ENCODE measurements around the gene MAGEA4. TPM values are rescaled to one million over a fixed set of nuclear protein-coding genes. Genes with fewer than 3 reads are reported as not detected.

Gene MAGEA4
- not detected for polyA plus RNA-seq (2013, experiment 1 of 2)
- not detected for polyA plus RNA-seq (2013, experiment 2 of 2)

DNA sequence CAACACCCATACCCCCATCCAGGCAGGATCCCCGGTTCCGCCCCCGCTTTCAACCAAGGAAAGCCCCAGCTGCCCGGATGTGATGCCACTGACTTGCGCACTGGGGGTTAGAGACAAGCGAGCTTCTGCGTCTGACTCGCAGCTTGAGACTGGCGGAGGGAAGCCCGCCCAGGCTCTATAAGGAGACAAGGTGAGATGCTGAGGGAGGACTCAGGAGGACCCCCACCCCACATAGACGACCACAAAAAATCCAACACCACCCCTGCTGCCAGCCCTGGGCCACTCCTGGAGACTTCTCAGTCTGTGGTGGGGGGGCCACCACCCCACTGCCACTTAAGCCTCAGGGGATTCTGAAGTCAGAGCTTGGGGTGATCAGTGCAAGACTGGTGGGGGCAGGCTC lies at the start of gene MAGEA4:
Gene MAGEA4 (plus strand): TSS at position 110 of the 400 bp plus-strand sequence. CDS start 10,776 bp downstream, outside the sequence.
- no peak within 1 kb of the TSS for H3K4ac ChIP-seq (ENCODE audit: low read depth in 1 of 2, low read length in 2 of 2)
- no peaks in the 10 kb centered on the region for H3K27me3 ChIP-seq (ENCODE audit: control insufficient read depth in 1 of 2, insufficient read depth in 1 of 2, low read length in 2 of 2)
- H3K23ac ChIP-seq (ENCODE audit: low read length in 2 of 2), result no peak within 1 kb of the TSS
- H3K27ac ChIP-seq (ENCODE audit: low read length, poor library complexity, severe bottlenecking), result no peak within 1 kb of the TSS
- no peak within 1 kb of the TSS for H3K14ac ChIP-seq (ENCODE audit: low read length in 2 of 2)
- H3K4me3 ChIP-seq (ENCODE audit: insufficient read depth in 1 of 2, low read depth in 1 of 2, low read length in 2 of 2), result no peak within 1 kb of the TSS
- H3K79me1 ChIP-seq (replicated peaks; ENCODE audit: low read length, poor library complexity, severe bottlenecking), result no peaks in the 10 kb centered on the region
- H2BK120ac ChIP-seq (ENCODE audit: low read depth, low read length), result no peak within 1 kb of the TSS
- no peak within 1 kb of the TSS for H2BK15ac ChIP-seq (ENCODE audit: low read depth, poor library complexity, severe bottlenecking)
- no peak within 1 kb of the TSS for H3K9ac ChIP-seq (ENCODE audit: low read length)
- H2BK5ac ChIP-seq (ENCODE audit: low read depth, low read length, poor library complexity, severe bottlenecking), result no peak within 1 kb of the TSS
- no peak within 1 kb of the TSS for H2BK12ac ChIP-seq (ENCODE audit: low read length in 2 of 2)
- no peaks in the 10 kb centered on the region for H3K4me1 ChIP-seq (ENCODE audit: control insufficient read depth, insufficient read depth, low read depth, low read length)
- DNase-seq, result no peak
- no peak within 1 kb of the TSS for H3K4me2 ChIP-seq (ENCODE audit: low read length, poor library complexity, severe bottlenecking)
- H4K91ac ChIP-seq (ENCODE audit: low read length), result no peak within 1 kb of the TSS
- H4K8ac ChIP-seq (ENCODE audit: low read length), result no peak within 1 kb of the TSS
- H3K36me3 ChIP-seq (ENCODE audit: control insufficient read depth in 1 of 2, insufficient read depth in 2 of 2, low read depth in 1 of 2, low read length in 2 of 2), result no peaks in the 10 kb centered on the region
- no peak within 1 kb of the TSS for H2AFZ ChIP-seq (ENCODE audit: low read depth, low read length)
- no peaks in the 10 kb centered on the region for H3K9me3 ChIP-seq (ENCODE audit: control insufficient read depth, low read length)
- H3K18ac ChIP-seq (ENCODE audit: low read depth in 1 of 2, low read length in 2 of 2), result no peak within 1 kb of the TSS
- H2AK5ac ChIP-seq (ENCODE audit: low read length, severe bottlenecking), result no peak within 1 kb of the TSS
- 96% methylated on average over 5 of the region's 11 CpGs for WGBS

DNA sequence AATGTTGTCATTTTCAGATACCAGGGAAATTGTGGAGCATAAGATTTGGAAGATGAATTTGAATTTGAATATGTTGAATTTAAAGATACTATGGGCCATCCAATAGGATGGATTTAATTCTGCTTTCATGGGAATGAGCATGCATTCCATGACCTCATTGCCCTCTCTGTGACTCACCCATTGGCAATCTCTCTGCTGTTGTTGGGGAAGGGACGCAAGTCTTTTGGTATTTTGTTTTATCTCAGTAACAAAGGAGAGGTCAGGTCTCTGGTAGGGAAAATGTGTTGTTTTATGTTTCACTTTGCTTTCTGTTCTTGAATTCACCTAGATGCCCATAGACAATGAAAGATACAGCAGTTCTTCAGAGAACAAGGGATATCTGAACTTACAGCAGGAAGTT lies 42.1 kb upstream of the MAGEA4 start:
- H2AFZ ChIP-seq (ENCODE audit: low read depth, low read length), result no peak overlapping the region
- peak; percentile 5 for DNase-seq
- H3K36me3 ChIP-seq (ENCODE audit: control insufficient read depth in 1 of 2, insufficient read depth in 2 of 2, low read depth in 1 of 2, low read length in 2 of 2), result no peaks in the 10 kb centered on the region
- H3K14ac ChIP-seq (ENCODE audit: low read length in 2 of 2), result no peak overlapping the region
- WGBS, result 60% methylated on average over 1 of the region's 1 CpG
- H3K27me3 ChIP-seq (ENCODE audit: control insufficient read depth in 1 of 2, insufficient read depth in 1 of 2, low read length in 2 of 2), result peaks cover 0 to 10% of the 10 kb centered on the region in 2 experiments
- no peak overlapping the region for H2BK120ac ChIP-seq (ENCODE audit: low read depth, low read length)
- H2AK5ac ChIP-seq (ENCODE audit: low read length, severe bottlenecking), result no peak overlapping the region
- no peak overlapping the region for H4K91ac ChIP-seq (ENCODE audit: low read length)
- peaks cover 2% of the 10 kb centered on the region for H3K4me1 ChIP-seq (ENCODE audit: control insufficient read depth, insufficient read depth, low read depth, low read length)
- no peak overlapping the region for H3K4me2 ChIP-seq (ENCODE audit: low read length, poor library complexity, severe bottlenecking)
- peaks cover 23% of the 10 kb centered on the region for H3K9me3 ChIP-seq (ENCODE audit: control insufficient read depth, low read length)
- H4K8ac ChIP-seq (ENCODE audit: low read length), result no peak overlapping the region
- H2BK15ac ChIP-seq (ENCODE audit: low read depth, poor library complexity, severe bottlenecking), result no peak overlapping the region
- H3K18ac ChIP-seq (ENCODE audit: low read depth in 1 of 2, low read length in 2 of 2), result no peak overlapping the region
- H2BK5ac ChIP-seq (ENCODE audit: low read depth, low read length, poor library complexity, severe bottlenecking), result peak overlapping the region; percentile 89
- no peak overlapping the region for H3K23ac ChIP-seq (ENCODE audit: low read length in 2 of 2)
- no peak overlapping the region for H3K4ac ChIP-seq (ENCODE audit: low read depth in 1 of 2, low read length in 2 of 2)
- peak overlapping the region; percentile 63 for H3K9ac ChIP-seq (ENCODE audit: low read length)
- H3K27ac ChIP-seq (ENCODE audit: low read length, poor library complexity, severe bottlenecking), result peak overlapping the region; percentile 74
- no peak overlapping the region for H2BK12ac ChIP-seq (ENCODE audit: low read length in 2 of 2)
- H3K4me3 ChIP-seq (ENCODE audit: insufficient read depth in 1 of 2, low read depth in 1 of 2, low read length in 2 of 2), result peak overlapping the region in 1 of 2 experiments; percentile 57
- no peaks in the 10 kb centered on the region for H3K79me1 ChIP-seq (replicated peaks; ENCODE audit: low read length, poor library complexity, severe bottlenecking)

DNA sequence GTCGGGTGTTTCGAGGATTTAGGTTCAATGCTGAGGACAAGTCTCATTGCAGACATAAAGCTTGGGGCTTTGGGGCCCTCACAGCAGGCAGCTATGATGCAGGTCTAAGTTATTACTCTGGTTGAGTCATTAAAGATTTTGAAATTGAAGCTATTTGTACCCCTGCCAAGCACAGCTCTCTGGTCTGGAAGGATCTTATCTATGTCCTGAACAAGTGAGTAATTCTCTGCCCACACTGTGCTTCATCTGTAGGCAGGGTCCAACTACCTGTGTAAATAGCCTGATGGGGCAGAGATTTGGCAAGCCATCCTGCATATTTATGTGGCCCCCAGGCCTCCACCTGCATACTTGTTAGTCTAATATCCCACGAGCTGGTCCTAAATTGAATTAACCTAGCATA lies 41.4 kb upstream of the MAGEA4 start:
- Histone ChIP-seq H2BK12ac (ENCODE audit: low read length in 2 of 2) (no peak overlapping the region), H3K18ac (ENCODE audit: low read depth in 1 of 2, low read length in 2 of 2) (no peak overlapping the region), H4K8ac (ENCODE audit: low read length) (no peak overlapping the region), H4K91ac (ENCODE audit: low read length) (no peak overlapping the region), H3K27me3 (ENCODE audit: control insufficient read depth in 1 of 2, insufficient read depth in 1 of 2, low read length in 2 of 2) (peaks cover 0 to 16% of the 10 kb centered on the region in 2 experiments), H3K23ac (ENCODE audit: low read length in 2 of 2) (no peak overlapping the region), H3K4me3 (ENCODE audit: insufficient read depth in 1 of 2, low read depth in 1 of 2, low read length in 2 of 2) (peak overlapping the region in 1 of 2 experiments; percentile 57), H2BK5ac (ENCODE audit: low read depth, low read length, poor library complexity, severe bottlenecking) (no peak overlapping the region), H3K4ac (ENCODE audit: low read depth in 1 of 2, low read length in 2 of 2) (no peak overlapping the region), H3K4me2 (ENCODE audit: low read length, poor library complexity, severe bottlenecking) (no peak overlapping the region), H3K36me3 (ENCODE audit: control insufficient read depth in 1 of 2, insufficient read depth in 2 of 2, low read depth in 1 of 2, low read length in 2 of 2) (no peaks in the 10 kb centered on the region), H2BK15ac (ENCODE audit: low read depth, poor library complexity, severe bottlenecking) (no peak overlapping the region), H3K27ac (ENCODE audit: low read length, poor library complexity, severe bottlenecking) (peak overlapping the region; percentile 74), H3K79me1 (replicated peaks; ENCODE audit: low read length, poor library complexity, severe bottlenecking) (no peaks in the 10 kb centered on the region), H3K9ac (ENCODE audit: low read length) (peak overlapping the region; percentile 63), H3K9me3 (ENCODE audit: control insufficient read depth, low read length) (peaks cover 23% of the 10 kb centered on the region), H2AFZ (ENCODE audit: low read depth, low read length) (no peak overlapping the region), H3K4me1 (ENCODE audit: control insufficient read depth, insufficient read depth, low read depth, low read length) (peaks cover 2% of the 10 kb centered on the region), H2BK120ac (ENCODE audit: low read depth, low read length) (no peak overlapping the region), H2AK5ac (ENCODE audit: low read length, severe bottlenecking) (no peak overlapping the region), H3K14ac (ENCODE audit: low read length in 2 of 2) (no peak overlapping the region)
- 86% methylated on average over 2 of the region's 3 CpGs for WGBS
- peak; percentile 28 for DNase-seq

DNA sequence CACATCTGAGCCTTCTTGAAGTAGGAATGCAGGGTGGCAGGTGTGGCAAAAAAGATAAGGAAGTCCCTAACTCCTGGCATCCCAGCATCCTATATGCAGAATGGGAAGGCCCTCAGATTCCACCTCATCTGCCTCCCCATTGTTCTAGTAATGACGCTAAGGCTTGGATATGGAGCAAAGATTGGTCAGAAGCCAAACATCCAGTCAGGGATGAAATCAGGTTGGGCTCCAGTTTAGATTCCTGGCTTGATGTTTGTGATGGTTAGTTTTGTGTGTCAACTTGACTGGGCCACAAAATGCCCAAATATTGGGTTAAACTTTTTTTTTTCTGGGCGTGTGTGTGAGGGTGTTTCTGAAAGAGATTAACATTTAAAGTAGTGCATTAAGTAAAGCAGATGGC lies 39.6 kb upstream of the MAGEA4 start:
- Histone ChIP-seq H3K36me3 (ENCODE audit: control insufficient read depth in 1 of 2, insufficient read depth in 2 of 2, low read depth in 1 of 2, low read length in 2 of 2) (no peaks in the 10 kb centered on the region), H3K4me2 (ENCODE audit: low read length, poor library complexity, severe bottlenecking) (no peak overlapping the region), H2BK5ac (ENCODE audit: low read depth, low read length, poor library complexity, severe bottlenecking) (no peak overlapping the region), H2AFZ (ENCODE audit: low read depth, low read length) (no peak overlapping the region), H2AK5ac (ENCODE audit: low read length, severe bottlenecking) (no peak overlapping the region), H3K18ac (ENCODE audit: low read depth in 1 of 2, low read length in 2 of 2) (no peak overlapping the region), H3K4me3 (ENCODE audit: insufficient read depth in 1 of 2, low read depth in 1 of 2, low read length in 2 of 2) (no peak overlapping the region), H2BK12ac (ENCODE audit: low read length in 2 of 2) (no peak overlapping the region), H3K27ac (ENCODE audit: low read length, poor library complexity, severe bottlenecking) (no peak overlapping the region), H3K4ac (ENCODE audit: low read depth in 1 of 2, low read length in 2 of 2) (no peak overlapping the region), H3K79me1 (replicated peaks; ENCODE audit: low read length, poor library complexity, severe bottlenecking) (no peaks in the 10 kb centered on the region), H3K9me3 (ENCODE audit: control insufficient read depth, low read length) (peaks cover 6% of the 10 kb centered on the region), H3K27me3 (ENCODE audit: control insufficient read depth in 1 of 2, insufficient read depth in 1 of 2, low read length in 2 of 2) (peaks cover 0 to 20% of the 10 kb centered on the region in 2 experiments), H3K9ac (ENCODE audit: low read length) (no peak overlapping the region), H3K23ac (ENCODE audit: low read length in 2 of 2) (no peak overlapping the region), H3K14ac (ENCODE audit: low read length in 2 of 2) (no peak overlapping the region), H2BK120ac (ENCODE audit: low read depth, low read length) (no peak overlapping the region), H4K91ac (ENCODE audit: low read length) (no peak overlapping the region), H2BK15ac (ENCODE audit: low read depth, poor library complexity, severe bottlenecking) (no peak overlapping the region), H3K4me1 (ENCODE audit: control insufficient read depth, insufficient read depth, low read depth, low read length) (peaks cover 2% of the 10 kb centered on the region), H4K8ac (ENCODE audit: low read length) (no peak overlapping the region)
- WGBS, result 55% methylated on average over 2 of the region's 2 CpGs
- DNase-seq, result no peak
